PFSK-1 (cell line): ENCODE data around the gene TMEM128.

ENCODE experiments used
- FOXP2 ChIP-seq: optimal IDR thresholded peaks from 2 replicates; pipeline ENCODE3; 2011; ENCODE audit warnings: borderline replicate concordance, control low read depth, inconsistent platforms; ENCODE audit not compliant: insufficient read depth; ENCODE audit errors: extremely low read length, extremely low read depth
- POLR2AphosphoS5 ChIP-seq: IDR thresholded peaks from 2 replicates; pipeline ENCODE4 v1.6.1; 2012; ENCODE audit warnings: low read depth, mild to moderate bottlenecking, control low read depth, low read length, moderate library complexity
- REST ChIP-seq, 2 experiments: IDR thresholded peaks; 2 replicates each; pipeline versions ENCODE4 v1.6.1 to v1.8.0; 2011 to 2012; ENCODE audit warnings: low read depth in 2 of 2, low read length in 2 of 2, control low read depth in 1 of 2, inconsistent platforms in 1 of 2, mild to moderate bottlenecking in 1 of 2, moderate library complexity in 1 of 2; ENCODE audit not compliant: insufficient read depth in 1 of 2
- SIN3A ChIP-seq: IDR thresholded peaks from 2 replicates; pipeline ENCODE4 v1.6.1; 2012; ENCODE audit warnings: mild to moderate bottlenecking, low read length, moderate library complexity, borderline replicate concordance; ENCODE audit not compliant: insufficient read depth
- TAF1 ChIP-seq: IDR thresholded peaks from 2 replicates; pipeline ENCODE4 v1.6.1; 2012; ENCODE audit warnings: low read length, control low read depth, borderline replicate concordance; ENCODE audit not compliant: insufficient read depth

The TMEM128 gene

GRCh38 chr4:4225915-4226605 is 22.0 kb downstream of the TMEM128 start:
- no peak for TF ChIP-seq TAF1

DNA sequence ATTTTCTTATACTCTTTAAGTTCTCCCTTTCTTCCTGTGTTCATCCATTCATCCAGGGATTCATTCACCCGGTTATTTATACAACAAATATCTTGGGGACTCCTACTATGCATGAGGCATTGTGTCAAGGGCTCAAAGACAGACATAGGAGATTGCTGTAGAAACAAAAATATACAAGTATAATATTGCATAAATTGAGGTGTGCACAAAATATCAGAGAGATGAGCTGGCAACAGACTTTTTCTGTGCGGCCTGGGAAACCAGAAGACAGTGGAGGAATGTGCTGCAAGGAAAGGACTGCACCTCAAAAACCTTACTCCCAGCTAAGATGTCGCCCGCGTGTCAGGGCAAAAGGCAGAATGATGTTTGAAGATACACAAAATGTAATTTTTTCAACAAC is 30.9 kb downstream of the TMEM128 start:
- no peak for TF ChIP-seq REST (IDR thresholded peaks at IDR 0.05; ENCODE audit: insufficient read depth in 1 of 2, low read depth in 2 of 2, low read length in 2 of 2)
- TF ChIP-seq TAF1, result no peak
- no peak for TF ChIP-seq POLR2AphosphoS5
- TF ChIP-seq FOXP2, result no peak
- TF ChIP-seq SIN3A, result no peak

DNA sequence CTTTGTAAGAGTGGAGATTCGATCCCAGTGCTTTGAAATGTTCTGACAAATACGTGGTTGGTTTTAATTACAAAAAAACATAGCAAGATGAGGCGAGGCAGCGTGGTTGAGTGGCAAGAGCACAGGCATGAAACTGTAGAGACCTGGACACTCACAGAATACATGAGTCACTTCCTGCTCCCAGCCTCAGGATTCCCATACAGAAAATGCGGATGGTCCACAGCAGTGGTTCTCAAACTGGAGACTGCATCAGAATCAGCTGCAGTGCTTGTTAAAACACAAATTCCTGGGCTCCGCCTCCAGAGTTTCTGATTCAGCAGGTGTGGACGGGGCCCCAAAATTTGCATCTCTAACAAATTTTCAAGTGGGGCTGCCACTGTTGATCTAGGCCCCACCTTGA is 31.4 kb downstream of the TMEM128 start:
- TF ChIP-seq REST (IDR thresholded peaks at IDR 0.05; ENCODE audit: insufficient read depth in 1 of 2, low read depth in 2 of 2, low read length in 2 of 2), result no peak
- no peak for TF ChIP-seq TAF1

- TF ChIP-seq SIN3A (no peak), TAF1 (no peak), POLR2AphosphoS5 (no peak), FOXP2 (no peak), REST (IDR thresholded peaks at IDR 0.05; ENCODE audit: insufficient read depth in 1 of 2, low read depth in 2 of 2, low read length in 2 of 2) (no peak)
These were observed 41.8 kb downstream of the TMEM128 start for GRCh38 chr4:4206204-4206603.

DNA sequence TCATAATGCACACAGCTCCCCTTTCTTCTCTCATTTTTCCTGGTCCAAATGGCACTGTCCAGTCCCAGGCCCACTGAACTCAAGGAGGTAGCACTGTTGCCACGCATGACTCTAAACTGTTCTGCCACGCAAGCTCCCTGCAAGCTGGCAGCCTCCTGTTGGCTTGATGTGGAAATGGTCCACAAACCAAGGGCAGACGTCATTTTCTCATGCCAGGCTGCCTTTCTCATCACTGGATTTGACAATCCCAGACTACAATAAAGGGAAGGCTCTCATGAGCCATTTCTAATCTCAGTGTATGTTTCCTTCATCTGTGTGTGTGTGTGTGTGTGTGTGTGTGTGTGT is 43.6 kb downstream of the TMEM128 start:
- TF ChIP-seq POLR2AphosphoS5 (no peak), SIN3A (no peak), TAF1 (no peak), REST (IDR thresholded peaks at IDR 0.05; ENCODE audit: insufficient read depth in 1 of 2, low read depth in 2 of 2, low read length in 2 of 2) (no peak), FOXP2 (no peak)
